ENCODE measurements around the gene EPHA2. TPM values are rescaled to one million over a fixed set of nuclear protein-coding genes. Genes with fewer than 3 reads are reported as not detected.

Gene EPHA2
- total and polyA plus RNA-seq, 2 donors (not counting 3 experiments of a cell fraction or from before 2014, with no cell fraction given) = 141 to 147 TPM

GRCh38 chr1:16149146-16149545, 6.7 kb downstream of the EPHA2 start:
- H3K27ac ChIP-seq (ENCODE audit: insufficient read depth, low read depth, low read length) = no peak overlapping the region
- no peak overlapping the region for H2AFZ ChIP-seq (ENCODE audit: low read depth, low read length)
- FAIRE-seq (no peak), DNase-seq (ENCODE audit: low read depth, low spot score) (no peak)
- H3K4me3 ChIP-seq (replicated peaks in 1 of 3; ENCODE audit: insufficient read depth in 1 of 3, low read depth in 1 of 3, low read length in 3 of 3) = no peak overlapping the region
- BruUV-seq (replicated peaks) = no TSS peak
- no peaks in the 10 kb centered on the region for H3K9me1 ChIP-seq (replicated peaks; ENCODE audit: control insufficient read depth, extremely low read depth, insufficient read depth, low read length)
- CTCF ChIA-PET = interaction anchor here (1.2 to 6.9 kb wide), 3 partner anchors 12 to 67 kb away, joined by 3 to 28 read pairs (median 3); no protein-coding TSS in a partner anchor
- no peak overlapping the region for H3K9ac ChIP-seq (replicated peaks; ENCODE audit: extremely low read depth, insufficient read depth, low read length)
- peaks cover 33 to 37% of the 10 kb centered on the region in 2 experiments for H3K36me3 ChIP-seq (ENCODE audit: control insufficient read depth in 2 of 2, extremely low read depth in 1 of 2, insufficient read depth in 2 of 2, low read length in 2 of 2)
- TF ChIP-seq GATA2 (IDR thresholded peaks at IDR 0.05; ENCODE audit: insufficient read depth, insufficient read length, low read depth, low read length) (no peak), POLR2A (IDR thresholded peaks at IDR 0.05; ENCODE audit: low read depth, low read length) (no peak), POLR2AphosphoS5 (IDR thresholded peaks at IDR 0.05; ENCODE audit: insufficient read depth, low read depth, low read length) (no peak), MYC (IDR thresholded peaks at IDR 0.05; ENCODE audit: low read depth, low read length) (no peak)
- POLR2A ChIA-PET = no interaction called here
- H3K79me2 ChIP-seq (ENCODE audit: control insufficient read depth, insufficient read depth, low read length) = peaks cover 87% of the 10 kb centered on the region
- peaks cover 95% of the 10 kb centered on the region for H3K4me1 ChIP-seq (ENCODE audit: control insufficient read depth, extremely low read depth, insufficient read depth, low read length)
- dilution Hi-C loops (cut with MboI; ENCODE audit: extremely low pct_ligation_motif_present, low sequenced_read_pairs) = no loop called here
- intact Hi-C loops (cut with micrococcal nuclease) = loop anchor here (5.0 kb wide), 1 partner anchor 352 kb away; no protein-coding TSS in a partner anchor
- no peaks in the 10 kb centered on the region for H3K9me3 ChIP-seq (replicated peaks; ENCODE audit: control insufficient read depth, insufficient read depth, low read length)
- H3K27me3 ChIP-seq (ENCODE audit: control insufficient read depth in 2 of 2, insufficient read depth in 2 of 2, low read length in 2 of 2) = no peaks in the 10 kb centered on the region
- H3K4me2 ChIP-seq (ENCODE audit: insufficient read depth, low read length) = no peak overlapping the region
- H4K20me1 ChIP-seq (replicated peaks; ENCODE audit: control insufficient read depth, extremely low read depth, insufficient read depth, low read length) = no peaks in the 10 kb centered on the region

GRCh38 chr1:16148329-16149092, 7.4 kb downstream of the EPHA2 start:
- DNase-seq (ENCODE audit: low read depth, low spot score) (no peak), FAIRE-seq (no peak)
- Histone ChIP-seq H3K36me3 (ENCODE audit: control insufficient read depth in 2 of 2, extremely low read depth in 1 of 2, insufficient read depth in 2 of 2, low read length in 2 of 2) (peaks cover 39 to 40% of the 10 kb centered on the region in 2 experiments), H3K79me2 (ENCODE audit: control insufficient read depth, insufficient read depth, low read length) (peaks cover 87% of the 10 kb centered on the region), H2AFZ (ENCODE audit: low read depth, low read length) (no peak overlapping the region), H3K4me2 (ENCODE audit: insufficient read depth, low read length) (peak overlapping the region; percentile 6), H3K9me1 (replicated peaks; ENCODE audit: control insufficient read depth, extremely low read depth, insufficient read depth, low read length) (no peaks in the 10 kb centered on the region), H3K4me3 (replicated peaks in 1 of 3; ENCODE audit: insufficient read depth in 1 of 3, low read depth in 1 of 3, low read length in 3 of 3) (no peak overlapping the region), H3K27me3 (ENCODE audit: control insufficient read depth in 2 of 2, insufficient read depth in 2 of 2, low read length in 2 of 2) (no peaks in the 10 kb centered on the region), H3K9ac (replicated peaks; ENCODE audit: extremely low read depth, insufficient read depth, low read length) (no peak overlapping the region), H3K27ac (ENCODE audit: insufficient read depth, low read depth, low read length) (no peak overlapping the region), H3K4me1 (ENCODE audit: control insufficient read depth, extremely low read depth, insufficient read depth, low read length) (peaks cover 97% of the 10 kb centered on the region), H3K9me3 (replicated peaks; ENCODE audit: control insufficient read depth, insufficient read depth, low read length) (no peaks in the 10 kb centered on the region), H4K20me1 (replicated peaks; ENCODE audit: control insufficient read depth, extremely low read depth, insufficient read depth, low read length) (no peaks in the 10 kb centered on the region)
- POLR2A ChIA-PET = interaction anchor here (0.6 to 3.3 kb wide), 3 partner anchors 7 to 291 kb away, joined by 3 to 22 read pairs (median 4); partner anchors contain the start of gene EPHA2
- intact Hi-C loops (cut with micrococcal nuclease) = loop anchor here (5.0 kb wide), 1 partner anchor 351 kb away; no protein-coding TSS in a partner anchor
- no peak for TF ChIP-seq CTCF (IDR thresholded peaks at IDR 0.05; ENCODE audit: extremely low read depth in 1 of 2, insufficient read depth in 1 of 2, low read depth in 1 of 2, low read length in 2 of 2)
- TF ChIP-seq EZH2 (IDR thresholded peaks at IDR 0.05; ENCODE audit: borderline replicate concordance, low read depth, low read length, severe bottlenecking) = no peak
- TF ChIP-seq MYC (IDR thresholded peaks at IDR 0.05; ENCODE audit: low read depth, low read length) = no peak
- TF ChIP-seq JUN (IDR thresholded peaks at IDR 0.05; ENCODE audit: borderline replicate concordance, insufficient read depth, insufficient read length, low read depth) = no peak
- no peak for TF ChIP-seq MAX (IDR thresholded peaks at IDR 0.05; ENCODE audit: insufficient read depth, insufficient read length)
- no peak for TF ChIP-seq GATA2 (IDR thresholded peaks at IDR 0.05; ENCODE audit: insufficient read depth, insufficient read length, low read depth, low read length)
- no peak for TF ChIP-seq POLR2A (IDR thresholded peaks at IDR 0.05; ENCODE audit: low read depth, low read length)
- no peak for TF ChIP-seq FOS (IDR thresholded peaks at IDR 0.05; ENCODE audit: borderline replicate concordance, insufficient read depth, low read length)
- TF ChIP-seq POLR2AphosphoS5 (IDR thresholded peaks at IDR 0.05; ENCODE audit: insufficient read depth, low read depth, low read length) = no peak
- dilution Hi-C loops (cut with MboI; ENCODE audit: extremely low pct_ligation_motif_present, low sequenced_read_pairs) = no loop called here
- CTCF ChIA-PET = interaction anchor here (1.2 to 6.9 kb wide), 2 partner anchors 39 to 66 kb away, joined by 3 to 28 read pairs; no protein-coding TSS in a partner anchor
- no TSS peak for BruUV-seq (replicated peaks)

All from endothelial cell of umbilical vein (primary cell).